Breast epithelium (tissue), 3 donors: Measurements from ENCODE around the gene EHD4.

ENCODE experiments used
- CTCF ChIP-seq, 3 donors: fragments of 450-650 bp; IDR thresholded peaks; one replicate each; pipeline ENCODE4 v1.5.1; 2016 to 2017; ENCODE audit warnings: antibody characterized with exemption in 3 of 3, mild to moderate bottlenecking in 3 of 3, moderate library complexity in 3 of 3
- POLR2A ChIP-seq: fragments of 450-650 bp; IDR thresholded peaks from one replicate; pipeline ENCODE4 v1.6.1; 2016; ENCODE audit warnings: antibody characterized with exemption, mild to moderate bottlenecking, moderate library complexity

GRCh38 chr15:41849861-41850260 is 122.5 kb downstream of the EHD4 start:
- TF ChIP-seq CTCF (IDR thresholded peaks at IDR 0.05) (no peak), POLR2A (no peak)
